HUES6 (cell line): ENCODE measurements around the gene LUC7L.

Source experiments
- H3K27ac ChIP-seq: 2 replicates; pipeline ENCODE4 v1.7.0; 2013; ENCODE audit warnings: low read depth, mild to moderate bottlenecking, low read length, inconsistent platforms
- H3K27me3 ChIP-seq: 2 replicates; pipeline ENCODE4 v1.6.1; 2013; ENCODE audit warnings: low read length; ENCODE audit not compliant: control insufficient read depth, insufficient read depth
- H3K36me3 ChIP-seq: 2 replicates; pipeline ENCODE4 v1.6.1; 2013; ENCODE audit warnings: low read length; ENCODE audit not compliant: control insufficient read depth, insufficient read depth
- H3K4me1 ChIP-seq: 2 replicates; pipeline ENCODE4 v1.6.1; 2013; ENCODE audit warnings: low read length; ENCODE audit not compliant: control insufficient read depth, insufficient read depth
- H3K4me3 ChIP-seq: 2 replicates; pipeline ENCODE4 v1.5.1; 2013; ENCODE audit warnings: low read depth, low read length
- H3K9ac ChIP-seq: one replicate; pipeline ENCODE4 v1.6.1; 2013; ENCODE audit warnings: mild to moderate bottlenecking, low read length
- H3K9me3 ChIP-seq: 2 replicates; pipeline ENCODE4 v1.6.1; 2013; ENCODE audit warnings: low read depth, low read length; ENCODE audit not compliant: control insufficient read depth, insufficient read depth

The LUC7L gene

GRCh38 chr16:187330-187729 lies 41.9 kb downstream of the LUC7L start:
- Histone ChIP-seq H3K36me3 (peaks cover 67% of the 10 kb centered on the region), H3K4me1 (no peaks in the 10 kb centered on the region), H3K27ac (no peak overlapping the region), H3K27me3 (no peaks in the 10 kb centered on the region), H3K9me3 (no peaks in the 10 kb centered on the region), H3K9ac (no peak overlapping the region), H3K4me3 (no peak overlapping the region)

- H3K27ac ChIP-seq: no peak overlapping the region
- peaks cover 4% of the 10 kb centered on the region; the same call in 1 of the 2 replicates for H3K4me1 ChIP-seq
- no peaks in the 10 kb centered on the region for H3K9me3 ChIP-seq
- H3K9ac ChIP-seq: no peak overlapping the region
- H3K27me3 ChIP-seq: peaks cover 6% of the 10 kb centered on the region
- peaks cover 50% of the 10 kb centered on the region for H3K36me3 ChIP-seq
- H3K4me3 ChIP-seq: no peak overlapping the region
Observed at GRCh38 chr16:185691-186090, 43.6 kb downstream of the LUC7L start.

- H3K4me1 ChIP-seq: peaks cover 4% of the 10 kb centered on the region; the same call in 1 of the 2 replicates
- H3K27me3 ChIP-seq: peaks cover 10% of the 10 kb centered on the region
- no peak overlapping the region for H3K4me3 ChIP-seq
- H3K9ac ChIP-seq: no peak overlapping the region
- no peak overlapping the region for H3K27ac ChIP-seq
- H3K9me3 ChIP-seq: no peaks in the 10 kb centered on the region
- peaks cover 45% of the 10 kb centered on the region for H3K36me3 ChIP-seq
Observed at GRCh38 chr16:185213-185612, 44.0 kb downstream of the LUC7L start.

GRCh38 chr16:183005-183404 lies 46.2 kb downstream of the LUC7L start:
- Histone ChIP-seq H3K9ac (no peak overlapping the region), H3K9me3 (no peaks in the 10 kb centered on the region), H3K27me3 (peaks cover 32% of the 10 kb centered on the region), H3K36me3 (peaks cover 24% of the 10 kb centered on the region), H3K4me1 (peaks cover 4% of the 10 kb centered on the region; the same call in 1 of the 2 replicates), H3K4me3 (no peak overlapping the region), H3K27ac (no peak overlapping the region)

- Histone ChIP-seq H3K27me3 (peaks cover 45% of the 10 kb centered on the region), H3K4me1 (peaks cover 4% of the 10 kb centered on the region; the same call in 1 of the 2 replicates), H3K4me3 (no peak overlapping the region), H3K9ac (no peak overlapping the region), H3K9me3 (no peaks in the 10 kb centered on the region), H3K36me3 (peaks cover 15% of the 10 kb centered on the region), H3K27ac (no peak overlapping the region)
Observed at GRCh38 chr16:181565-182021, 47.7 kb downstream of the LUC7L start.

GRCh38 chr16:180681-181564 lies 48.3 kb downstream of the LUC7L start:
- H3K27me3 ChIP-seq: peaks cover 49% of the 10 kb centered on the region

GRCh38 chr16:180101-180675 lies 49.1 kb downstream of the LUC7L start, which contains the start of gene HBQ1:
HBQ1 (plus strand) TSS chr16:180459; CDS start chr16:180487, 28 bp downstream.
- H3K9me3 ChIP-seq: no peaks in the 10 kb centered on the region
- H3K4me1 ChIP-seq: peaks cover 7% of the 10 kb centered on the region; the same call in 1 of the 2 replicates
- peaks cover 8% of the 10 kb centered on the region for H3K36me3 ChIP-seq
- peak within 1 kb of the TSS; percentile 66 for H3K4me3 ChIP-seq
- H3K9ac ChIP-seq: peak within 1 kb of the TSS; percentile 54
- no peak within 1 kb of the TSS for H3K27ac ChIP-seq
- H3K27me3 ChIP-seq: peaks cover 56% of the 10 kb centered on the region

More at GRCh38 chr16:180681-181564, 48.3 kb downstream of the LUC7L start:
- Histone ChIP-seq H3K36me3 (peaks cover 15% of the 10 kb centered on the region), H3K4me3 (peak overlapping the region; percentile 66), H3K9me3 (no peaks in the 10 kb centered on the region), H3K9ac (peak overlapping the region; percentile 54), H3K4me1 (peaks cover 4% of the 10 kb centered on the region; the same call in 1 of the 2 replicates), H3K27ac (no peak overlapping the region)

GRCh38 chr16:179211-180092 lies 49.8 kb downstream of the LUC7L start:
- Histone ChIP-seq H3K27ac (no peak overlapping the region), H3K4me3 (no peak overlapping the region), H3K36me3 (peaks cover 4% of the 10 kb centered on the region), H3K9ac (no peak overlapping the region), H3K27me3 (peaks cover 63% of the 10 kb centered on the region), H3K4me1 (peaks cover 9% of the 10 kb centered on the region), H3K9me3 (no peaks in the 10 kb centered on the region)

GRCh38 chr16:178668-179015 lies 50.6 kb downstream of the LUC7L start:
- no peak overlapping the region for H3K9ac ChIP-seq
- no peaks in the 10 kb centered on the region; the same call in 1 of the 2 replicates for H3K36me3 ChIP-seq
- H3K27me3 ChIP-seq: peaks cover 71% of the 10 kb centered on the region
- no peak overlapping the region for H3K27ac ChIP-seq
- no peaks in the 10 kb centered on the region for H3K9me3 ChIP-seq
- peaks cover 13% of the 10 kb centered on the region for H3K4me1 ChIP-seq
- H3K4me3 ChIP-seq: no peak overlapping the region

GRCh38 chr16:177981-178667 lies 51.1 kb downstream of the LUC7L start:
- no peaks in the 10 kb centered on the region for H3K36me3 ChIP-seq
- H3K9me3 ChIP-seq: no peaks in the 10 kb centered on the region
- H3K27me3 ChIP-seq: peaks cover 76% of the 10 kb centered on the region
- peaks cover 13% of the 10 kb centered on the region for H3K4me1 ChIP-seq
- H3K9ac ChIP-seq: no peak overlapping the region
- no peak overlapping the region for H3K4me3 ChIP-seq
- no peak overlapping the region for H3K27ac ChIP-seq
